Thoracic aorta (tissue), 2 donors: Measurements from ENCODE around the gene SH3RF2. TPM values are rescaled to one million over a fixed set of nuclear protein-coding genes. Genes with fewer than 3 reads are reported as not detected.

Source experiments
- ATAC-seq: fragments of 150-250 bp; one replicate; pipeline ENCODE4 v1.8.0; 2017; ENCODE audit warnings: low read depth; ENCODE audit not compliant: insufficient number of reproducible peaks, low FRiP score
- DNase-seq: peaks from one replicate; pipeline ENCODE4 v3.0.0-alpha.2; 2020; ENCODE audit warnings: low spot score
- H3K27ac ChIP-seq, 2 donors: fragments of 200-600 bp; sonication (generic); 1 replicate in 1 of 2; 2 replicates in 1 of 2; pipeline ENCODE4 v1.5.1; 2016; ENCODE audit warnings: mild to moderate bottlenecking in 2 of 2, moderate library complexity in 2 of 2
- H3K27me3 ChIP-seq: fragments of 200-600 bp; sonication (generic); replicated peaks from 2 replicates; pipeline ENCODE4 v1.6.0; 2016; ENCODE audit warnings: mild to moderate bottlenecking; ENCODE audit not compliant: insufficient read depth
- H3K36me3 ChIP-seq: fragments of 200-600 bp; sonication (generic); one replicate; pipeline ENCODE4 v1.5.1; 2016
- H3K4me1 ChIP-seq, 2 donors: fragments of 200-600 bp; sonication (generic); 1 replicate in 1 of 2; 2 replicates in 1 of 2; pipeline versions ENCODE4 v1.5.1 to v1.6.0; 2016; ENCODE audit warnings: low read depth in 2 of 2, mild to moderate bottlenecking in 1 of 2; ENCODE audit not compliant: control insufficient read depth in 1 of 2
- H3K4me3 ChIP-seq: fragments of 200-600 bp; sonication (generic); 2 replicates; pipeline ENCODE4 v1.5.1; 2016; ENCODE audit warnings: mild to moderate bottlenecking
- H3K9me3 ChIP-seq: fragments of 200-600 bp; sonication (generic); 2 replicates; pipeline ENCODE4 v1.5.1; 2016
- total RNA-seq, 2 donors: library from RNA; depleted of rRNA; stranded (reverse); fragments of >200 nt; gene quantifications; one replicate each; pipeline versions ENCODE4 v1.1.0 to v1.2.3, GENCODE V29; 2016
- TF ChIP-seq, protein P1 (sequence below): fragments of 200-600 bp; sonication (generic); IDR thresholded peaks from one replicate; pipeline ENCODE4 v1.5.1; 2019; ENCODE audit warnings: antibody characterized with exemption

The SH3RF2 gene
- total RNA-seq, 2 donors from 2014 or later: 8.1 to 16.4 TPM

DNA sequence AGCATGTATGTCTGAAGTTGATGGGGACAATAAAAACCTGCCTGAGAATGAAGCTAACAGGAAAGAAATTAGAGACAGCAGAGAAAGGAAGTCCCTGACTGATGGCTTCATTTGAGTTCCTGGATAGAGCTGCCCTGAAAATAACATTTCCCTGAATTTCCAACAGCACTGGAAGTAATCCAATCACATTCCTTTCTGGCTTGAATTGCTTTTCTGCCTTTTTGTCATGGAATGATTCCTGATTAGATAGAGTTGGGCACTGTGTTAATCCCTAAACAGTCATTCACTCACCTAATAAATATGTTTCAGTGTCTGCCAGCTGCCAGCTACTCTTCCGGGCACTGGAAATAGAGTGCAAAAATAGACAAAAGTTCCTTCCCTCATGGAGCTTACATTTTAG lies 30.0 kb upstream of the SH3RF2 start:
- Histone ChIP-seq H3K9me3 (no peaks in the 10 kb centered on the region), H3K27ac (no peak overlapping the region), H3K4me1 (no peaks in the 10 kb centered on the region), H3K36me3 (no peaks in the 10 kb centered on the region), H3K4me3 (no peak overlapping the region), H3K27me3 (no peaks in the 10 kb centered on the region)
- DNase-seq: no peak
- no peak for ATAC-seq
- TF ChIP-seq, protein P1, sequence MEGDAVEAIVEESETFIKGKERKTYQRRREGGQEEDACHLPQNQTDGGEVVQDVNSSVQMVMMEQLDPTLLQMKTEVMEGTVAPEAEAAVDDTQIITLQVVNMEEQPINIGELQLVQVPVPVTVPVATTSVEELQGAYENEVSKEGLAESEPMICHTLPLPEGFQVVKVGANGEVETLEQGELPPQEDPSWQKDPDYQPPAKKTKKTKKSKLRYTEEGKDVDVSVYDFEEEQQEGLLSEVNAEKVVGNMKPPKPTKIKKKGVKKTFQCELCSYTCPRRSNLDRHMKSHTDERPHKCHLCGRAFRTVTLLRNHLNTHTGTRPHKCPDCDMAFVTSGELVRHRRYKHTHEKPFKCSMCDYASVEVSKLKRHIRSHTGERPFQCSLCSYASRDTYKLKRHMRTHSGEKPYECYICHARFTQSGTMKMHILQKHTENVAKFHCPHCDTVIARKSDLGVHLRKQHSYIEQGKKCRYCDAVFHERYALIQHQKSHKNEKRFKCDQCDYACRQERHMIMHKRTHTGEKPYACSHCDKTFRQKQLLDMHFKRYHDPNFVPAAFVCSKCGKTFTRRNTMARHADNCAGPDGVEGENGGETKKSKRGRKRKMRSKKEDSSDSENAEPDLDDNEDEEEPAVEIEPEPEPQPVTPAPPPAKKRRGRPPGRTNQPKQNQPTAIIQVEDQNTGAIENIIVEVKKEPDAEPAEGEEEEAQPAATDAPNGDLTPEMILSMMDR: no peak

- ATAC-seq (no peak), DNase-seq (no peak)
- no peaks in the 10 kb centered on the region for H3K4me1 ChIP-seq
- H3K27me3 ChIP-seq: no peaks in the 10 kb centered on the region
- H3K27ac ChIP-seq: no peak overlapping the region
- TF ChIP-seq, protein P1: peak; percentile 29
- no peaks in the 10 kb centered on the region for H3K9me3 ChIP-seq
- no peaks in the 10 kb centered on the region for H3K36me3 ChIP-seq
- no peak overlapping the region for H3K4me3 ChIP-seq
These were observed 28.0 kb upstream of the SH3RF2 start for GRCh38 chr5:145908206-145908960.

GRCh38 chr5:145911164-145911563 lies 25.2 kb upstream of the SH3RF2 start:
- DNase-seq (no peak), ATAC-seq (no peak)
- Histone ChIP-seq H3K4me3 (no peak overlapping the region), H3K9me3 (no peaks in the 10 kb centered on the region), H3K4me1 (no peaks in the 10 kb centered on the region), H3K27me3 (no peaks in the 10 kb centered on the region), H3K27ac (no peak overlapping the region), H3K36me3 (no peaks in the 10 kb centered on the region)
- TF ChIP-seq, protein P1: no peak

- TF ChIP-seq, protein P1: no peak
- Histone ChIP-seq H3K27me3 (no peaks in the 10 kb centered on the region), H3K27ac (no peak overlapping the region), H3K36me3 (no peaks in the 10 kb centered on the region), H3K9me3 (no peaks in the 10 kb centered on the region), H3K4me1 (peaks cover 1 to 3% of the 10 kb centered on the region in 2 donors), H3K4me3 (no peak overlapping the region)
- DNase-seq (no peak), ATAC-seq (no peak)
These were observed 24.4 kb upstream of the SH3RF2 start for GRCh38 chr5:145912019-145912418.

GRCh38 chr5:145912594-145912993 lies 23.8 kb upstream of the SH3RF2 start:
- TF ChIP-seq, protein P1: no peak
- DNase-seq (no peak), ATAC-seq (no peak)
- peaks cover 6 to 9% of the 10 kb centered on the region in 2 donors for H3K4me1 ChIP-seq
- no peak overlapping the region for H3K27ac ChIP-seq
- H3K9me3 ChIP-seq: no peaks in the 10 kb centered on the region
- no peaks in the 10 kb centered on the region for H3K36me3 ChIP-seq
- H3K27me3 ChIP-seq: no peaks in the 10 kb centered on the region
- H3K4me3 ChIP-seq: no peak overlapping the region
